IPS-20b (cell line): ENCODE measurements around the gene FBLN1.
"Not testable (repeated sequence)": the region's sequence is repeated elsewhere in the genome, so short reads cannot be mapped to it uniquely, and the experiment has no call there.

Source experiments
- H3K27ac ChIP-seq: one replicate; pipeline ENCODE4 v1.5.1; 2013; ENCODE audit warnings: low read length
- H3K27me3 ChIP-seq: 2 replicates; pipeline ENCODE4 v1.6.1; 2013; ENCODE audit warnings: mild to moderate bottlenecking, low read length, inconsistent platforms; ENCODE audit not compliant: insufficient read depth
- H3K36me3 ChIP-seq: 2 replicates; pipeline ENCODE4 v1.6.1; 2013; ENCODE audit warnings: low read depth, mild to moderate bottlenecking, inconsistent platforms, low read length, moderate library complexity; ENCODE audit not compliant: insufficient read depth
- H3K4me1 ChIP-seq: 2 replicates; pipeline ENCODE4 v1.6.1; 2013; ENCODE audit warnings: mild to moderate bottlenecking, control low read depth, inconsistent platforms, low read length, moderate library complexity; ENCODE audit not compliant: insufficient read depth
- H3K4me3 ChIP-seq: 2 replicates; pipeline ENCODE4 v1.5.1; 2013; ENCODE audit warnings: mild to moderate bottlenecking, low read length, inconsistent platforms
- H3K9ac ChIP-seq: 2 replicates; pipeline ENCODE4 v1.6.1; 2013; ENCODE audit warnings: low read depth, mild to moderate bottlenecking, inconsistent platforms, low read length, moderate library complexity
- H3K9me3 ChIP-seq: 2 replicates; pipeline ENCODE4 v1.6.1; 2013; ENCODE audit warnings: mild to moderate bottlenecking, low read depth, low read length, inconsistent platforms; ENCODE audit not compliant: insufficient read depth

Gene FBLN1

GRCh38 chr22:45533703-45534102 lies 31.0 kb downstream of the FBLN1 start:
- no peaks in the 10 kb centered on the region for H3K9me3 ChIP-seq
- H3K9ac ChIP-seq = no peak overlapping the region
- H3K27ac ChIP-seq = no peak overlapping the region
- H3K4me1 ChIP-seq = no peaks in the 10 kb centered on the region
- H3K36me3 ChIP-seq = peaks cover 81% of the 10 kb centered on the region
- H3K27me3 ChIP-seq = no peaks in the 10 kb centered on the region
- no peak overlapping the region for H3K4me3 ChIP-seq

- no peaks in the 10 kb centered on the region for H3K4me1 ChIP-seq
- H3K4me3 ChIP-seq = no peak overlapping the region
- H3K27ac ChIP-seq = no peak overlapping the region
- no peak overlapping the region for H3K9ac ChIP-seq
- no peaks in the 10 kb centered on the region for H3K27me3 ChIP-seq
- H3K36me3 ChIP-seq = peaks cover 74% of the 10 kb centered on the region
- no peaks in the 10 kb centered on the region for H3K9me3 ChIP-seq
These were observed 31.9 kb downstream of the FBLN1 start for GRCh38 chr22:45534339-45535192.

- H3K9ac ChIP-seq = no peak overlapping the region
- no peaks in the 10 kb centered on the region for H3K27me3 ChIP-seq
- H3K4me1 ChIP-seq = no peaks in the 10 kb centered on the region
- H3K9me3 ChIP-seq = no peaks in the 10 kb centered on the region
- H3K4me3 ChIP-seq = no peak overlapping the region
- peaks cover 72% of the 10 kb centered on the region for H3K36me3 ChIP-seq
- no peak overlapping the region for H3K27ac ChIP-seq
These were observed 32.6 kb downstream of the FBLN1 start for GRCh38 chr22:45535290-45535689.

- H3K27me3 ChIP-seq, H3K9me3 ChIP-seq, H3K27ac ChIP-seq, H3K9ac ChIP-seq, H3K4me1 ChIP-seq, H3K4me3 ChIP-seq: not testable (repeated sequence)
- peaks cover 72% of the 10 kb centered on the region for H3K36me3 ChIP-seq
These were observed 33.2 kb downstream of the FBLN1 start for GRCh38 chr22:45535835-45536234.

- H3K27ac ChIP-seq = no peak overlapping the region
- no peaks in the 10 kb centered on the region for H3K9me3 ChIP-seq
- H3K4me3 ChIP-seq = no peak overlapping the region
- H3K27me3 ChIP-seq = no peaks in the 10 kb centered on the region
- no peak overlapping the region for H3K9ac ChIP-seq
- H3K36me3 ChIP-seq = peaks cover 72% of the 10 kb centered on the region
- no peaks in the 10 kb centered on the region for H3K4me1 ChIP-seq
These were observed 35.1 kb downstream of the FBLN1 start for GRCh38 chr22:45537734-45538181.

GRCh38 chr22:45538281-45538680 lies 35.6 kb downstream of the FBLN1 start:
- no peaks in the 10 kb centered on the region for H3K27me3 ChIP-seq
- peaks cover 72% of the 10 kb centered on the region for H3K36me3 ChIP-seq
- H3K9me3 ChIP-seq = no peaks in the 10 kb centered on the region
- no peak overlapping the region for H3K9ac ChIP-seq
- H3K27ac ChIP-seq = no peak overlapping the region
- no peak overlapping the region for H3K4me3 ChIP-seq
- H3K4me1 ChIP-seq = no peaks in the 10 kb centered on the region

GRCh38 chr22:45540122-45540521 lies 37.4 kb downstream of the FBLN1 start:
- Histone ChIP-seq H3K4me3 (no peak overlapping the region), H3K9me3 (no peaks in the 10 kb centered on the region), H3K36me3 (peaks cover 69% of the 10 kb centered on the region), H3K27me3 (no peaks in the 10 kb centered on the region), H3K9ac (no peak overlapping the region), H3K27ac (no peak overlapping the region), H3K4me1 (no peaks in the 10 kb centered on the region)

GRCh38 chr22:45541382-45541979 lies 38.8 kb downstream of the FBLN1 start:
- peaks cover 72% of the 10 kb centered on the region for H3K36me3 ChIP-seq
- no peaks in the 10 kb centered on the region for H3K27me3 ChIP-seq
- no peaks in the 10 kb centered on the region for H3K4me1 ChIP-seq
- no peak overlapping the region for H3K9ac ChIP-seq
- no peak overlapping the region for H3K4me3 ChIP-seq
- H3K27ac ChIP-seq = no peak overlapping the region
- no peaks in the 10 kb centered on the region for H3K9me3 ChIP-seq

GRCh38 chr22:45542001-45542520 lies 39.4 kb downstream of the FBLN1 start:
- Histone ChIP-seq H3K4me1 (no peaks in the 10 kb centered on the region), H3K9me3 (no peaks in the 10 kb centered on the region), H3K27me3 (no peaks in the 10 kb centered on the region), H3K4me3 (no peak overlapping the region), H3K9ac (no peak overlapping the region), H3K36me3 (peaks cover 72% of the 10 kb centered on the region), H3K27ac (no peak overlapping the region)

GRCh38 chr22:45542736-45543135 lies 40.1 kb downstream of the FBLN1 start:
- H3K9me3 ChIP-seq, H3K27ac ChIP-seq, H3K27me3 ChIP-seq, H3K4me1 ChIP-seq, H3K9ac ChIP-seq, H3K4me3 ChIP-seq: not testable (repeated sequence)
- H3K36me3 ChIP-seq = peaks cover 76% of the 10 kb centered on the region

GRCh38 chr22:45543243-45543642 lies 40.6 kb downstream of the FBLN1 start:
- Histone ChIP-seq H3K27ac (no peak overlapping the region), H3K4me3 (no peak overlapping the region), H3K9ac (no peak overlapping the region), H3K36me3 (peaks cover 76% of the 10 kb centered on the region), H3K4me1 (no peaks in the 10 kb centered on the region), H3K27me3 (no peaks in the 10 kb centered on the region), H3K9me3 (no peaks in the 10 kb centered on the region)

- Histone ChIP-seq H3K27me3 (no peaks in the 10 kb centered on the region), H3K4me1 (no peaks in the 10 kb centered on the region), H3K9ac (no peak overlapping the region), H3K4me3 (no peak overlapping the region), H3K27ac (no peak overlapping the region), H3K9me3 (no peaks in the 10 kb centered on the region), H3K36me3 (peaks cover 90% of the 10 kb centered on the region)
These were observed 42.0 kb downstream of the FBLN1 start for GRCh38 chr22:45544588-45545170.
